Esophagus squamous epithelium (tissue), 4 donors: ENCODE measurements around the gene PHF21B.

Experiments
- POLR2A ChIP-seq, 4 donors: fragments of 450-650 bp; IDR thresholded peaks; one replicate each; pipeline ENCODE4 v1.6.1; 2017; ENCODE audit warnings: antibody characterized with exemption in 4 of 4, mild to moderate bottlenecking in 4 of 4, moderate library complexity in 3 of 4
- TF ChIP-seq, protein P1 (sequence below), 6 experiments: fragments of 450-650 bp in 4 of 6; fragments of 200-600 bp in 2 of 6; sonication (generic) in 2 of 6; IDR thresholded peaks; one replicate each; pipeline ENCODE4 v1.5.1; 2016 to 2019; ENCODE audit warnings: antibody characterized with exemption in 6 of 6, mild to moderate bottlenecking in 4 of 6, moderate library complexity in 4 of 6

DNA sequence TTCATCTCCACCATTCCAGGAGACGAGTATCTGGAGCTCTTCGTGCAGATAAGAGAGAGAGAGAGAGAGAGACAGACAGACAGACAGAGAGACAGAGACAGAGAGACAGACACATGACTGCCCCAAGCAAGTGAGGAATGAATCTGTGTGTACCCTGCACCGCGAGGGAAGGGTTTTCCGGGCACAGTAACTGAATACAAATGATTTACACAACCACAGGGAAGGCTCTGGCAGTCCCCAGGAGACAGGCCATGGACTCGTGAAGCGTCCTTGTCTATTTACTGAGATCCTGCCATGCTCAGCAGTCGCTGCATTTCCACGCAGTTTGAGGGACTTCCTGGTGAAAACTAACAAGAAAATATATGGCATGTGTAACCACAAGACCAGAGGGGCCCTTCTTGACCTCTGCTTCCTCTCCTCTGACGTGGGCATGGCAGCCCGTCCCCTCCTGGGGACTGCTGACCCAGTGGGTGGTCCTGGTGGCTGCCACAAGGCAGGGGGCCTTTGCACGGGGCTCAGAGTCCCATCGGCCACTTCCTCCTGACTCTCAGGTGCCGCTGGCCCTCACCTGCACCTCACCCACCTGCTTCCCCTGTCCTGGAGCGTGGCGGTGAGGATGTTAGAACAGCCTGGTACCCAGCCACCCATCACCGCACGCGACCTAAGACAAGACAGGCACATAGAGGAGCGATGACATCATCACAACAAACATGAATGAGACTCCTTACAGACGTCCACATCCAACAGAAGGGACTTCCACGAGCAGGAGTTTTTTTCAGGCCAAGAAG, 75.9 kb downstream of the PHF21B start:
- TF ChIP-seq, protein P1, sequence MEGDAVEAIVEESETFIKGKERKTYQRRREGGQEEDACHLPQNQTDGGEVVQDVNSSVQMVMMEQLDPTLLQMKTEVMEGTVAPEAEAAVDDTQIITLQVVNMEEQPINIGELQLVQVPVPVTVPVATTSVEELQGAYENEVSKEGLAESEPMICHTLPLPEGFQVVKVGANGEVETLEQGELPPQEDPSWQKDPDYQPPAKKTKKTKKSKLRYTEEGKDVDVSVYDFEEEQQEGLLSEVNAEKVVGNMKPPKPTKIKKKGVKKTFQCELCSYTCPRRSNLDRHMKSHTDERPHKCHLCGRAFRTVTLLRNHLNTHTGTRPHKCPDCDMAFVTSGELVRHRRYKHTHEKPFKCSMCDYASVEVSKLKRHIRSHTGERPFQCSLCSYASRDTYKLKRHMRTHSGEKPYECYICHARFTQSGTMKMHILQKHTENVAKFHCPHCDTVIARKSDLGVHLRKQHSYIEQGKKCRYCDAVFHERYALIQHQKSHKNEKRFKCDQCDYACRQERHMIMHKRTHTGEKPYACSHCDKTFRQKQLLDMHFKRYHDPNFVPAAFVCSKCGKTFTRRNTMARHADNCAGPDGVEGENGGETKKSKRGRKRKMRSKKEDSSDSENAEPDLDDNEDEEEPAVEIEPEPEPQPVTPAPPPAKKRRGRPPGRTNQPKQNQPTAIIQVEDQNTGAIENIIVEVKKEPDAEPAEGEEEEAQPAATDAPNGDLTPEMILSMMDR (IDR thresholded peaks at IDR 0.05), result no peak
- no peak for TF ChIP-seq POLR2A (IDR thresholded peaks at IDR 0.05)
